ENCODE measurements around the gene GULP1.

Gene GULP1

GRCh38 chr2:188256420-188256819 lies 35.3 kb upstream of the GULP1 start:
- no peak for DNase-seq (ENCODE audit: low read depth)
- no peak for TF ChIP-seq CTCF (IDR thresholded peaks at IDR 0.05; ENCODE audit: control insufficient read depth, extremely low read depth, insufficient read depth)
- H3K4me3 ChIP-seq (ENCODE audit: low read depth, low read length), result no peak overlapping the region

DNA sequence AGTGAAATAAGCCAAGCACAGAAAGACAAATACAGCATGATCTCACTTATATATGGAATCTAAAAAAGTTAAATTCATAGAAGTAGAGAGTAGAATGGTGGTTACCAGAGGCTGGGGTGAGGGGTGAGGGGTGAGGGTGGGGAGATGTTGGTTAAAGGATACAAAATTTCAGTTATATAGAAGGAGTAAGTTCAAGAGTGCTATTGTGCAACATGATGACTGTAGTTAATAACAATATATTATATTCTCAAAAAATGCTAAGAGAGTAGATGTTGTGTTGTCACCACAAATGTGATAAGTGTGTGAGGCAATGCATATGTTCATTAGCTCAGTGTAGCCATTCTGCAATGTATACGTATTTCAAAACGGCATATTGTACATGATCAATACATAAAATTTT lies 26.4 kb upstream of the GULP1 start:
- no peak overlapping the region for H3K4me3 ChIP-seq (ENCODE audit: low read depth, low read length)
- DNase-seq (ENCODE audit: low read depth), result no peak
- TF ChIP-seq CTCF (IDR thresholded peaks at IDR 0.05; ENCODE audit: control insufficient read depth, extremely low read depth, insufficient read depth), result no peak

GRCh38 chr2:188267776-188268175 lies 23.9 kb upstream of the GULP1 start:
- H3K4me3 ChIP-seq (ENCODE audit: low read depth, low read length), result no peak overlapping the region
- TF ChIP-seq CTCF (IDR thresholded peaks at IDR 0.05; ENCODE audit: control insufficient read depth, extremely low read depth, insufficient read depth), result no peak
- DNase-seq (ENCODE audit: low read depth), result no peak

GRCh38 chr2:188269004-188269403 lies 22.7 kb upstream of the GULP1 start:
- no peak overlapping the region for H3K4me3 ChIP-seq (ENCODE audit: low read depth, low read length)
- DNase-seq (ENCODE audit: low read depth), result no peak
- TF ChIP-seq CTCF (IDR thresholded peaks at IDR 0.05; ENCODE audit: control insufficient read depth, extremely low read depth, insufficient read depth), result no peak

DNA sequence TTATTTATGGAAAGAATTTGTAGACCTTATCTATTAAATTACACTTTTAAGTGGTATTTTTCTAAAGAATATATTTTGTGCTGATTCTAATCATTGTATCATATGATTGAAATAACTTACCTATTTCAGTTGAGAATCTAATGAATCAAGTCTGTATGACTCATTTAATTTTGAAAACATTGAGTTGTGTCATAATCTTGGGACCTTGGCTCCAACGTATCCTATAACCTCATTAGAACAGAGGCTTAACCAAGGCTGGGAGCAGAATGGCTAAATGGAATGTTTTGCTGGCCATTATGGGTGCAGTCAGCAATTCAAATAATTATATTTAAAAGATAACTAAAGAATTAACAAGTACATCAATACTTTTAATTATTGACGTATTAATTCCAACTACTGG lies 19.6 kb upstream of the GULP1 start:
- H3K4me3 ChIP-seq (ENCODE audit: low read depth, low read length), result no peak overlapping the region
- DNase-seq (ENCODE audit: low read depth), result no peak
- TF ChIP-seq CTCF (IDR thresholded peaks at IDR 0.05; ENCODE audit: control insufficient read depth, extremely low read depth, insufficient read depth), result no peak

DNA sequence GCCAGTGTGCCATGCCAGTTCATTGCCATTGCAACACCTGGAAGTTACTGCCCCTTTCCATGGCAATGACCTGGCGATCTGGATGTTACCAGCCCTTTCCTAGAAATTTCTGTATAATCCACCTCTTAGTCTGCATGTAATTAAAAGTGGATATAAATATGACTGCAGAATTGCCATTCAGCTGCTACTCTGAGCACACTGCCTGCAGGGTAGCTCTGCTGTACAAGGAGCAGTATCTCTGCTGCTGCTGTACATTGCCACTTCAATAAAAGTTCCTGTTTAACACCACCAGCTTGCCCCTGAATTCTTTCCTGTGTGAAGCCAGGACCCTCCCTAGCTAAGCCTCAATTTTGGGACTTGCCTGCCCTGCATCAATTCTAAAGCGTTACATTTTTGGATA lies 17.4 kb upstream of the GULP1 start:
- TF ChIP-seq CTCF (IDR thresholded peaks at IDR 0.05; ENCODE audit: control insufficient read depth, extremely low read depth, insufficient read depth), result no peak
- no peak for DNase-seq (ENCODE audit: low read depth)
- H3K4me3 ChIP-seq (ENCODE audit: low read depth, low read length), result no peak overlapping the region

DNA sequence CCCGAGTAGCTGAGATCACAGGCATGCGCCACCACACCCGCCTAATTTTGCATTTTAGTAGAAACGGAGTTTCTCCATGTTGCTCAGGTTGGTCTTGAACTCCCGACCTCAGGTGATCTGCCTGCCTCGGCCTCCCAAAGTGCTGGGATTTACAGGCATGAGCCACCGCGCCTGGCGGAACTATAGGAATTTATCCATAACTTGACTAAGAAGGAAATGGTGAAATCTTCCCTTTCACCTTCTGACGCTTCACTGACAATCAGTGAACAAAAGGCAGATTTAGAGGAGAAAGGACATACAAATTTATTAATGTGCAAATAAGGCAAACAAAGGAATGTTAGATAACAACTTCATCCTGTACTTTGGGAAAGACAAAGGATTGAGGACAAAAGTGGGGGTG lies 15.4 kb upstream of the GULP1 start:
- no peak overlapping the region for H3K4me3 ChIP-seq (ENCODE audit: low read depth, low read length)
- TF ChIP-seq CTCF (IDR thresholded peaks at IDR 0.05; ENCODE audit: control insufficient read depth, extremely low read depth, insufficient read depth), result no peak
- no peak for DNase-seq (ENCODE audit: low read depth)
